Activated T-cell treated with anti-CD3 and anti-CD28 coated beads, Interleukin-2, amount 50 U/mL, for 24 hours (primary cell): ENCODE results near the gene MSLN.

Source experiments
- DNase-seq: peaks from one replicate; pipeline ENCODE4 v3.0.0-alpha.2; 2020
- H3K27ac Mint-ChIP-seq: 2 replicates; pipeline ENCODE4 v1.8.0; 2020; ENCODE audit warnings: mild to moderate bottlenecking, mixed read lengths
- H3K27me3 Mint-ChIP-seq: 2 replicates; pipeline ENCODE4 v1.8.0; 2020; ENCODE audit warnings: mixed read lengths
- H3K36me3 Mint-ChIP-seq: 2 replicates; pipeline ENCODE4 v1.8.0; 2020; ENCODE audit warnings: low read depth, mixed read lengths
- H3K4me1 Mint-ChIP-seq: 2 replicates; pipeline ENCODE4 v1.8.0; 2020; ENCODE audit warnings: low read depth, mixed read lengths
- H3K4me3 Mint-ChIP-seq: 2 replicates; pipeline ENCODE4 v1.8.0; 2020; ENCODE audit warnings: mild to moderate bottlenecking, moderate library complexity, mixed read lengths
- H3K9me3 Mint-ChIP-seq: 2 replicates; pipeline ENCODE4 v1.8.0; 2020; ENCODE audit warnings: mixed read lengths

The MSLN gene

DNA sequence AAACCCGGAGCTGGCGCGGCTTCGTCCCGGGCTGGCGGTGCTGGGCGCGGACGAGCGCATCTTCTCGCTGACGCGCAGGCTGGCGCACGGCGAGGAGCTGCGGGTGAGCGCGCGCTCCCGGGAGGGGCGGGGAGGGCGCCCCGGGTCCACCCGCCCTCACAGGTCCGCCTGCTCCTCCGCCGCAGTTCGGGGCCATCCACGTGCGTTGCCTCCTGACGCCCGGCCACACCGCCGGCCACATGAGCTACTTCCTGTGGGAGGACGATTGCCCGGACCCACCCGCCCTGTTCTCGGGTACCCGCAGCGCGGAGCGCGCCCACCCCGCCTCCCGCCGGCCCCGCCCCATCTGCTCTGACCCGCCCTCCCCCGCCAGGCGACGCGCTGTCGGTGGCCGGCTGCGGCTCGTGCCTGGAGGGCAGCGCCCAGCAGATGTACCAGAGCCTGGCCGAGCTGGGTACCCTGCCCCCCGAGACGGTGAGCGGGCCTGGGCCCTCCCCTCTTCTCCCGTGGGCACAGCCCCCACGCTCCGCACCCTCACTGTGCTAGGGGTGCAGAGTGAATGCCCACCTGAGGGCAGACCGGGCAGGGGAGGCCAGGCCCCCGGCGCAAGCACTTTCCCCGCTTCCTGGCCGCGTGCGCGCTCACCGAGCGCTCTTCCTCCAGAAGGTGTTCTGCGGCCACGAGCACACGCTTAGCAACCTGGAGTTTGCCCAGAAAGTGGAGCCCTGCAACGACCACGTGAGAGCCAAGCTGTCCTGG lies 32.2 kb upstream of the MSLN start:
- Mint-ChIP-seq H3K27me3 (no peaks in the 10 kb centered on the region), H3K9me3 (no peaks in the 10 kb centered on the region), H3K27ac (peak overlapping the region; percentile 63), H3K4me1 (peaks cover 5% of the 10 kb centered on the region), H3K4me3 (peak overlapping the region; percentile 70), H3K36me3 (peaks cover 31% of the 10 kb centered on the region)
- peak; percentile 79 for DNase-seq

- H3K4me1 Mint-ChIP-seq, result peaks cover 5% of the 10 kb centered on the region
- no peaks in the 10 kb centered on the region for H3K27me3 Mint-ChIP-seq
- no peaks in the 10 kb centered on the region for H3K9me3 Mint-ChIP-seq
- H3K36me3 Mint-ChIP-seq, result peaks cover 33% of the 10 kb centered on the region
- peak overlapping the region; percentile 63 for H3K27ac Mint-ChIP-seq
- peak overlapping the region; percentile 70 for H3K4me3 Mint-ChIP-seq
- DNase-seq, result peak; percentile 41
Observed at GRCh38 chr16:728890-729744, 31.4 kb upstream of the MSLN start.

DNA sequence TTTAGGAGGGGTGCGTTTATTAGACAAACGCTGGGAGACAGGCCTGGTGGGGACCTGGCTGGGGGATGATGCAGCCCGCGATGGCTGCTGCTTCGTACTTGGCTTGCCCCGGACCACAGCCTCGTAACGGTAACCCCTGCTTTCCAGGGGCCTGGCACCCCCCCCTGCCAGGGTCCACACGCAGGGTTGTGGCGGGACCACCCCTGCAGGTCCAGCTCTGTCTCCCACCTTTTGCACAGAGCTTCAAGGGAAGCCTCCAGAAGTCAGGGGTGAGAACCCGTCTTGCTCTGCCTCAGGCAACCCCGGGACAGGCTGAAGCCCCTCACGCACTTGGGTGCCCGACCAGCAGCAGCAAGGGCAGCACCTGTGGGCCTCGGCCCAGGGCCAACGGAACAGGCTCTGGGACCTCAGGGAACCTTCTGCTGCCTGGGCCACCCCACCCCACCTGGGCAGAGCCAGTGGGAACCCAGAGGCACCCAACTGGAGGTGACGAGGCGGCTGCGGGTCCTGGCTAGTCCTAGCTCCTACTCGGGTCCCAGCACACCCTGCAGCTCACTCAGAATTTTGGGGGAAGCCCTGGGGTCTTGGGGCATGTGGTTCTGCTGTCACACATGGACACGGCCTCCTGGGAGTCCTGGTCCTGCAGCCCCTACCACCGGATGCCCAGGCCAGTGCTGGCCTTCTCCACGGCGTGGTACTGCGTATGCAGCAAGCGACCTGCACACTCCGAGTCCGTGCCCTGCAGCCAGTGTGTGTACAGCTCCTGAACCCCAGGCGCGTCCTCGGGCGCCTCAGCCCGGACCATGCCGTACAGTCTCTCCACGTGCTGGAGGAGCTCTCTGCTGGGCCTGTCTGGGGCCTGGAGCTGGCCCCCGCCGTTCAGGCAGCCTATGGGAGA lies 30.5 kb upstream of the MSLN start:
- DNase-seq, result peak; percentile 34
- H3K9me3 Mint-ChIP-seq, result no peaks in the 10 kb centered on the region
- H3K4me1 Mint-ChIP-seq, result peaks cover 10% of the 10 kb centered on the region
- peaks cover 42% of the 10 kb centered on the region for H3K36me3 Mint-ChIP-seq
- no peaks in the 10 kb centered on the region for H3K27me3 Mint-ChIP-seq
- H3K4me3 Mint-ChIP-seq, result peak overlapping the region; percentile 20
- H3K27ac Mint-ChIP-seq, result no peak overlapping the region

GRCh38 chr16:730666-731509 lies 29.6 kb upstream of the MSLN start:
- Mint-ChIP-seq H3K36me3 (peaks cover 48% of the 10 kb centered on the region), H3K27ac (no peak overlapping the region), H3K9me3 (no peaks in the 10 kb centered on the region), H3K4me3 (no peak overlapping the region), H3K27me3 (no peaks in the 10 kb centered on the region), H3K4me1 (peaks cover 17% of the 10 kb centered on the region)
- peak; percentile 36 for DNase-seq

DNA sequence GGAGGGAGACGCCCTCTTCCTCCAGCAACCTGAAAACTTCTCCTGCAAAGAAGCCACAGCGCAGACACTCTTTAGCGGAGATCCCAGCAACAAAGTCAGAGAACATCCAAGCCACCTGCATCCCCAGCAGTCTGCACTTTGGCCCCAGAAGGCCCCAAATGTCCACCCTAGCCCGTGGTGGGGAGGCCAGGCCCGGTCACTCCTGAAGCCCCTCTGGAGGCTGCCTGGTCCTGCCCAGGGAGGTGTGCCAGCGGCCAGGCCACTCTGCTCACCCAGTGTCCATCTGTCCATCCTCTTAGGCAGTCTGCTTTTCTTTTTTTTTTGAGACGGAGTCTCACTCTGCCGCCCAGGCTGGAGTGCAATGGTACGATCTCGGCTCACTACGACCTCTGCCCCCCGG lies 28.2 kb upstream of the MSLN start:
- peaks cover 63% of the 10 kb centered on the region for H3K36me3 Mint-ChIP-seq
- no peak for DNase-seq
- no peak overlapping the region for H3K4me3 Mint-ChIP-seq
- no peak overlapping the region for H3K27ac Mint-ChIP-seq
- no peaks in the 10 kb centered on the region for H3K27me3 Mint-ChIP-seq
- no peaks in the 10 kb centered on the region for H3K9me3 Mint-ChIP-seq
- H3K4me1 Mint-ChIP-seq, result peaks cover 27% of the 10 kb centered on the region

- Mint-ChIP-seq H3K27me3 (no peaks in the 10 kb centered on the region), H3K4me3 (no peak overlapping the region), H3K9me3 (no peaks in the 10 kb centered on the region), H3K4me1 (peaks cover 30% of the 10 kb centered on the region), H3K27ac (no peak overlapping the region), H3K36me3 (peaks cover 69% of the 10 kb centered on the region)
- DNase-seq, result no peak
Observed at GRCh38 chr16:732936-733335, 27.6 kb upstream of the MSLN start.

DNA sequence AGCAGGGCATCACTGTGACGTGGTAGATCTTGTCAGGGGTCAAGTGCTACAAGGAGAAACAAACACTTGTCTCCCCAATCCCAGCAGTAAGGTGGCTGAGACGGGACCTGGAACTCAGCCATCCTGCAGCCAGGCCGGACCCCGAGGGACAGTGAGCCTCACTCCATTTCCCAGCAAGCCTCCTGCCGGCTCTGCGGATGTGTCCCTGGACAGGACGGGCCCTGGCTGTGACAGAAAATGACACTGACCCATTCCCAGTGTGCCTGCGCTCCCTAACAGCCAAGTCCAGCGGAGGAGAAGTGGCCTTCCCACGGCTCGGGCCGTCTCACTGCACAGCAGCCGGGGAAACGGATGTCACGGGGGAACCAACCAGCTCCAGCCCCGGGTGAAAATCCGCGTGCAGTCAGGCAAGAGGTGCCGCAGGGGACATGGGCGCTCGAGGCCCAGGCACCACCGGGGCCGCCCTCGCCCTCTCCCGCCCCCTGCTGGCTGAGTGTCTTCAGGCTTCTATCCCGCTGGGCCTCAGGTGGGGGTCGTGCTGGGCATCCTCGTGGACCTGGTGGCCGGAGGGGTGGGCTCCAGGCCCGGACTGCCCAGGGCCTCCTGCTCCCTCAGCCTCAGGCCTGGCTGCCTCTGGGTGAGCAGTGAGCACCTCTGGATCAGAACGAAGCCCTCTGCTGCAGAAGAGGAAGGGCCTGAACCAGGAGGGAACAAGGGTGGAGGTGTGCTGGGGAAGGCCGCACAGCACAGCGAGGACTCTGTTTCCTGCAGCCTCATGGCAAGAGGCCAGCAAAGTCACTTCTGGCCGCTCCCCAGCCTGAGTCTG lies 26.9 kb upstream of the MSLN start:
- Mint-ChIP-seq H3K36me3 (peaks cover 73% of the 10 kb centered on the region), H3K4me3 (no peak overlapping the region), H3K9me3 (no peaks in the 10 kb centered on the region), H3K27ac (no peak overlapping the region), H3K4me1 (peaks cover 32% of the 10 kb centered on the region), H3K27me3 (no peaks in the 10 kb centered on the region)
- DNase-seq, result peak; percentile 62

- H3K4me1 Mint-ChIP-seq, result peaks cover 36% of the 10 kb centered on the region
- DNase-seq, result no peak
- no peaks in the 10 kb centered on the region for H3K9me3 Mint-ChIP-seq
- no peaks in the 10 kb centered on the region for H3K27me3 Mint-ChIP-seq
- H3K36me3 Mint-ChIP-seq, result peaks cover 78% of the 10 kb centered on the region
- no peak overlapping the region for H3K27ac Mint-ChIP-seq
- H3K4me3 Mint-ChIP-seq, result no peak overlapping the region
Observed at GRCh38 chr16:734208-734980, 26.1 kb upstream of the MSLN start.

DNA sequence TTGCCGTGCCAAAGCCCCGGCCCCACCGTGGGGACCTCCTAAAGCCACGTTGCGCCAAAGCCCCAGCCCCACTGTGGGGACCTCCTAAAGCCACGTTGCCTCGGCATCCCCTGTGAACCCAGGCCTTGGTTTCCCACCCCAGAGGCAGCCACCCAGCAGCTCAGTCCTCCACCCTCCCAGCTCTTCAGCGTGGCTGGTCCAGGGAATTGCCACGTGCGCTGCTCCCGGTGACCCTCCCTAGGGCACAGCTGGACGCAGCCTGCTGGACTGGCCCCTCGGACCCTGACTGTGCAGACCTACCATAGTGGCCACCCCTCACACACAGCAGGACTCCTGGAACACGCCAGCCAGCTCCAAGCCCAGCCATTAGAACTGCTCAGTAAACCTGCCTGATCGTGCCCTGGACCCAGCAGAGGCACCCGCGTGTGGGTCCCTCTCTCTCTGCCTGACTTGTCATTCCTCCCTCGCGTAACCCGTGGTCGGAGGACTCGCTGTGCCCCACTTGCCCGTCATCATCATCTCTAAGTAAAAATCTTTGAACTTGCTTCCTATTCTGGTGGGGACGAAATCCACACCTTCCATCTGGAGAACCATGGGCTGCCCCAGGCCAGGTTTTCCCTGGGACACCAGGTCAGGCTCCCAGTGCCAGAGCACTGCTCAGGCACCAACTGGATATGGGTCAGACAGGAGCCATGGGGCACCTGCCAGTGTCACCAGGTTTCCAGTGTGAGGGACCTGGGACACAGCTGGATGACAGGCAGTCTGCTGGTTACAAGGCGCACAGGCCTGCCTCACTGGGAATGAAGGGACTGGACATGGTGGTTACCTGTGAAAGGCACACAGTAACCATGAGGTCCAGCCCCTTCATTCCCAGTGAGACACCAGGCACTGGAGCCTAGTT lies 25.3 kb upstream of the MSLN start:
- Mint-ChIP-seq H3K4me3 (peak overlapping the region; percentile 42), H3K27me3 (no peaks in the 10 kb centered on the region)

GRCh38 chr16:735982-736453 lies 24.5 kb upstream of the MSLN start:
- Mint-ChIP-seq H3K4me3 (peak overlapping the region; percentile 53), H3K27me3 (no peaks in the 10 kb centered on the region), H3K4me1 (peaks cover 43% of the 10 kb centered on the region), H3K27ac (peak overlapping the region; percentile 95), H3K9me3 (no peaks in the 10 kb centered on the region), H3K36me3 (peaks cover 77% of the 10 kb centered on the region)
- peak; percentile 68 for DNase-seq

More for the DNA sequence above, 25.3 kb upstream of the MSLN start:
- Mint-ChIP-seq H3K36me3 (peaks cover 78% of the 10 kb centered on the region), H3K27ac (peak overlapping the region; percentile 95), H3K9me3 (no peaks in the 10 kb centered on the region), H3K4me1 (peaks cover 43% of the 10 kb centered on the region)
- peak; percentile 31 for DNase-seq

- no peak for DNase-seq
- Mint-ChIP-seq H3K4me3 (no peak overlapping the region), H3K27me3 (no peaks in the 10 kb centered on the region), H3K4me1 (peaks cover 46% of the 10 kb centered on the region), H3K27ac (peak overlapping the region; percentile 95), H3K9me3 (no peaks in the 10 kb centered on the region), H3K36me3 (peaks cover 72% of the 10 kb centered on the region)
Observed at GRCh38 chr16:736936-737481, 23.5 kb upstream of the MSLN start.
